KBM-7 (cell line): ENCODE results near the gene CACNG8.

Source experiments
- DNase-seq: peaks from one replicate; pipeline ENCODE4 v3.0.0-alpha.2; 2015
- in situ Hi-C: fragments of 300-500 bp; cut with MboI; formaldehyde crosslinking; loops from 2 replicates; pipeline ENCODE4 v1.14.3; 2020; ENCODE audit warnings: low sequenced_read_pairs, low pct_unique_long_range_greater_than_20kb, mixed read lengths

Gene CACNG8

GRCh38 chr19:53989600-53990533, 27.1 kb downstream of the CACNG8 start:
- in situ Hi-C loops = no loop called here

GRCh38 chr19:53991224-53992113, 28.7 kb downstream of the CACNG8 start, which contains the start of gene CACNG6:
Gene CACNG6 (plus strand): TSS chr19:53991637. CDS start chr19:53992878, 1,241 bp downstream.
- no peak for DNase-seq

More at GRCh38 chr19:53989600-53990533, 27.1 kb downstream of the CACNG8 start:
- no peak for DNase-seq

GRCh38 chr19:53992211-53992610, 29.5 kb downstream of the CACNG8 start:
- no peak for DNase-seq
- in situ Hi-C loops = no loop called here

More at GRCh38 chr19:53991224-53992113, 28.7 kb downstream of the CACNG8 start, which contains the start of gene CACNG6:
- in situ Hi-C loops = no loop called here

- DNase-seq = no peak
- in situ Hi-C loops = no loop called here
Measured at GRCh38 chr19:53992815-53993214, 30.1 kb downstream of the CACNG8 start.

GRCh38 chr19:53993448-53993847, 30.7 kb downstream of the CACNG8 start:
- DNase-seq = no peak
- in situ Hi-C loops = no loop called here

- in situ Hi-C loops = no loop called here
- DNase-seq = no peak
Measured at GRCh38 chr19:53994811-53995210, 32.1 kb downstream of the CACNG8 start.

GRCh38 chr19:53998223-53998622, 35.5 kb downstream of the CACNG8 start:
- in situ Hi-C loops = no loop called here

GRCh38 chr19:53999694-54000093, 37.0 kb downstream of the CACNG8 start:
- no peak for DNase-seq
- in situ Hi-C loops = no loop called here

More at GRCh38 chr19:53998223-53998622, 35.5 kb downstream of the CACNG8 start:
- no peak for DNase-seq

- in situ Hi-C loops = no loop called here
- no peak for DNase-seq
Measured at GRCh38 chr19:54001496-54001895, 38.8 kb downstream of the CACNG8 start.

- in situ Hi-C loops = no loop called here
- DNase-seq = no peak
Measured at GRCh38 chr19:54002495-54003315, 40.0 kb downstream of the CACNG8 start.

GRCh38 chr19:54009440-54009839, 46.7 kb downstream of the CACNG8 start:
- in situ Hi-C loops = no loop called here

GRCh38 chr19:54010474-54010873, 47.7 kb downstream of the CACNG8 start:
- no peak for DNase-seq
- in situ Hi-C loops = no loop called here

More at GRCh38 chr19:54009440-54009839, 46.7 kb downstream of the CACNG8 start:
- no peak for DNase-seq

- in situ Hi-C loops = no loop called here
- no peak for DNase-seq
Measured at GRCh38 chr19:54011507-54012211, 48.9 kb downstream of the CACNG8 start.

- no peak for DNase-seq
- in situ Hi-C loops = no loop called here
Measured at GRCh38 chr19:54013866-54014265, 51.1 kb downstream of the CACNG8 start.

GRCh38 chr19:54014920-54015560, 52.3 kb downstream of the CACNG8 start:
- in situ Hi-C loops = no loop called here
- DNase-seq = no peak

- no peak for DNase-seq
- in situ Hi-C loops = no loop called here
Measured at GRCh38 chr19:54017261-54017660, 54.5 kb downstream of the CACNG8 start.

GRCh38 chr19:54021363-54021762, 58.6 kb downstream of the CACNG8 start:
- in situ Hi-C loops = no loop called here
- DNase-seq = no peak

GRCh38 chr19:54021932-54022331, 59.2 kb downstream of the CACNG8 start:
- in situ Hi-C loops = no loop called here
- no peak for DNase-seq
